ENCODE data around the gene ST3GAL5.

The ST3GAL5 gene

DNA sequence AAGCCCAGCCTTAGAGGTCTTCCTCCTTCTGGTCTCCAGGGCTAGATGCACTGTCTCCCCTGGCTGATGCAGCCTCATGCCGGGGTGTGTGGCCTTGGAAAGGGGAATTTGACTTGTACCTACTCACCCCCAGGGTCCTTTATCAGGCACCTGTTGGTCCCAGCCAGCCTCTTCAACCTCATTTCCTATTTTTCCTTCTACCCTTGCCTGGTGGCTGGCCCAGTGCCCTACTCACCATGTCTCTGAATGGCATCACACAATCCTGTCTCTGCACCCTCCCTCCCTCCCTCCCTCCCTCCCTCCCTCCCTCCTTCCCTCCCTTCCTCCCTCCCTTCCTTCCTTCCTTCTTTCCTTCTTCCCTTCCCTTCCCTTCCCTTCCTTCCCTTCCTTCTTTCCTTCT is 17.1 kb upstream of the ST3GAL5 start:
- Histone ChIP-seq H3K36me3 (no peaks in the 10 kb centered on the region), H3K9me3 (no peaks in the 10 kb centered on the region), H3K4me3 (ENCODE audit: low read depth, low read length) (no peak overlapping the region), H3K4me1 (no peaks in the 10 kb centered on the region), H3K27me3 (no peaks in the 10 kb centered on the region)
- TF ChIP-seq, protein P1, sequence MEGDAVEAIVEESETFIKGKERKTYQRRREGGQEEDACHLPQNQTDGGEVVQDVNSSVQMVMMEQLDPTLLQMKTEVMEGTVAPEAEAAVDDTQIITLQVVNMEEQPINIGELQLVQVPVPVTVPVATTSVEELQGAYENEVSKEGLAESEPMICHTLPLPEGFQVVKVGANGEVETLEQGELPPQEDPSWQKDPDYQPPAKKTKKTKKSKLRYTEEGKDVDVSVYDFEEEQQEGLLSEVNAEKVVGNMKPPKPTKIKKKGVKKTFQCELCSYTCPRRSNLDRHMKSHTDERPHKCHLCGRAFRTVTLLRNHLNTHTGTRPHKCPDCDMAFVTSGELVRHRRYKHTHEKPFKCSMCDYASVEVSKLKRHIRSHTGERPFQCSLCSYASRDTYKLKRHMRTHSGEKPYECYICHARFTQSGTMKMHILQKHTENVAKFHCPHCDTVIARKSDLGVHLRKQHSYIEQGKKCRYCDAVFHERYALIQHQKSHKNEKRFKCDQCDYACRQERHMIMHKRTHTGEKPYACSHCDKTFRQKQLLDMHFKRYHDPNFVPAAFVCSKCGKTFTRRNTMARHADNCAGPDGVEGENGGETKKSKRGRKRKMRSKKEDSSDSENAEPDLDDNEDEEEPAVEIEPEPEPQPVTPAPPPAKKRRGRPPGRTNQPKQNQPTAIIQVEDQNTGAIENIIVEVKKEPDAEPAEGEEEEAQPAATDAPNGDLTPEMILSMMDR (IDR thresholded peaks at IDR 0.05; ENCODE audit: low read depth, low read length), result no peak
- no peak for DNase-seq

DNA sequence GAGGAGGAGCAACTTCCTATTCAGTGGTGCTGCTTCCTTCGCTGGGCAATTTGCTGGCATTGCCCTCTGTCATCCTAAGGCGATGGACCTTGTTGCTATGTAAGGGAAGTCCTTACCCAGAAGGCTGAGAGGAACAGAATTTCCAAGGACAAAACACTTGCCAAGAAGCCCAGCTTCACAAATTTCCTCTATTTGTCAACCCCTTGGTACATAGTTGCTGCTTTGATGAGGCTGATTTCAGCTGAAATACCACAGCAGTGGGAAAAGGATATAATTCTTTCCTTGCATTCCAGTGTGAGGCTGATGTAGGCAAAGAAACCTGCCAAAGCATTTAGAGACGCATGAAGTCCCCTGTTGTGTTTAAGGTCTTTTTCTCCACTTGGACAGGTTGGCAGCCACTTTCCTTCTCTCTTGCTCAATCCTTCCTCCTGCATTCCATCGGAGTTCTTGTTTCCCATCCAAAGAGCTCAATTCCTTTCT is 16.4 kb upstream of the ST3GAL5 start:
- Histone ChIP-seq H3K36me3 (no peaks in the 10 kb centered on the region), H3K27me3 (no peaks in the 10 kb centered on the region), H3K4me1 (no peaks in the 10 kb centered on the region), H3K4me3 (ENCODE audit: low read depth, low read length) (no peak overlapping the region), H3K9me3 (no peaks in the 10 kb centered on the region)
- DNase-seq, result no peak
- TF ChIP-seq, protein P1 (IDR thresholded peaks at IDR 0.05; ENCODE audit: low read depth, low read length), result no peak

DNA sequence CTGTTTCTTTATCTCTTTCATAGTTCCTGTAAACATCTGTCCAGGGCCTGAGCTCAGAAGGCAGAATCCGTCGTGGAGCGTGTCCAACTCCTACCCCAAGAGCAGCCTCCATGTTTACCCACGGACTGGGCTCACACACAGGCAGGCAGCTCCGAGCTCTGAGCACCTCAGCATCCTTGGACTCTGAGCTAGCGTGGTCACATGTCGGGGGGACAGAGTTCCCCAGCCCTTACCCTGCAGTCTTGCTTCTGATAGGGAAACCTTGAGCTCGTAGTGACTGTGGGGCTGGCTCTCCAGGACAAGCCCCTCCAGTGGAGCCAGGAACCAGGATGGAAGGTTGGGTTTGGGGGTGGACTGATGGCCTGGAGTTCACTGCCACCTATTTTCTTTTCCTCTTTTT is 15.1 kb upstream of the ST3GAL5 start:
- no peaks in the 10 kb centered on the region for H3K27me3 ChIP-seq
- H3K36me3 ChIP-seq, result no peaks in the 10 kb centered on the region
- no peak for DNase-seq
- H3K4me1 ChIP-seq, result no peaks in the 10 kb centered on the region
- H3K4me3 ChIP-seq (ENCODE audit: low read depth, low read length), result no peak overlapping the region
- H3K9me3 ChIP-seq, result no peaks in the 10 kb centered on the region
- TF ChIP-seq, protein P1 (IDR thresholded peaks at IDR 0.05; ENCODE audit: low read depth, low read length), result no peak

DNA sequence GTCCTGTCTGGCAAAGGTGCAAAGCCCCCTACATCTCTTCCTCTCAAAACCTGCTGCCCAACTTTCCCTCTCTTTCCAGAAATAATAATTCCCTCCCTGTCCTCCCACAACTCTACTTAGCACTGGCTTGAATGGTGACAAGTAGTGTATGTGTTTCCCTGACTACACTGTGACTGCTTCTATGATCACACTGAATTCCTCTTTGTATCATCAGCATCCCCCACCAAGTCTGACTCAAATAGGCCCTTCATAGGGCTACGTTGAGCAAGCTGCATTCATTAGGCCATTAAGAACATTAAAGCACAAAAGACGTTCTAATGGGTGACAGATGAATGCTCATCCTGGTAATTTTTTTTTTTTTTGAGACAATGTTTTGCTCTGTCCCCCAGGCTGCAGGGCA is 13.7 kb upstream of the ST3GAL5 start:
- H3K27me3 ChIP-seq, result no peaks in the 10 kb centered on the region

DNA sequence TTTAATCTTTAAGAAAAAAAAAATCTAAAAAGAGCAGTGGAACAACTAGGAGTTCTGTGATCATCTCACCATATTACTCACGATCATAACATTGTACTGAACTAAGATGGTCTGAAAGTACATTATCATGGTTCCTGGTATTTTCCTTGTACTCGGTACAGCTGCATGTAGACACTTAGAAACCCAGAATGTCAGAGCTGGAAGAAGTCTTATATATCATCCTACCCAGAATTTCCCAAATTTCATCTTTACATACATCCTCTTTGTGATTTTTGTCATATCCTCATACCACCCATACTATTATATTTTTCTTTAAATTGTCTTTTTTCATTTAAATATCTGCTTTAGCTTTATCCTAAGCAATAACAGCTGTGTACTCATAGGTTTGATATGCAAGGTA is 12.4 kb upstream of the ST3GAL5 start:
- Histone ChIP-seq H3K9me3 (no peaks in the 10 kb centered on the region), H3K27me3 (no peaks in the 10 kb centered on the region), H3K36me3 (no peaks in the 10 kb centered on the region), H3K4me3 (ENCODE audit: low read depth, low read length) (no peak overlapping the region), H3K4me1 (no peaks in the 10 kb centered on the region)
- TF ChIP-seq, protein P1 (IDR thresholded peaks at IDR 0.05; ENCODE audit: low read depth, low read length), result no peak
- no peak for DNase-seq

More for the DNA sequence above, 13.7 kb upstream of the ST3GAL5 start:
- TF ChIP-seq, protein P1 (IDR thresholded peaks at IDR 0.05; ENCODE audit: low read depth, low read length), result no peak
- no peaks in the 10 kb centered on the region for H3K4me1 ChIP-seq
- no peak for DNase-seq
- H3K36me3 ChIP-seq, result no peaks in the 10 kb centered on the region
- H3K4me3 ChIP-seq (ENCODE audit: low read depth, low read length), result no peak overlapping the region
- no peaks in the 10 kb centered on the region for H3K9me3 ChIP-seq

DNA sequence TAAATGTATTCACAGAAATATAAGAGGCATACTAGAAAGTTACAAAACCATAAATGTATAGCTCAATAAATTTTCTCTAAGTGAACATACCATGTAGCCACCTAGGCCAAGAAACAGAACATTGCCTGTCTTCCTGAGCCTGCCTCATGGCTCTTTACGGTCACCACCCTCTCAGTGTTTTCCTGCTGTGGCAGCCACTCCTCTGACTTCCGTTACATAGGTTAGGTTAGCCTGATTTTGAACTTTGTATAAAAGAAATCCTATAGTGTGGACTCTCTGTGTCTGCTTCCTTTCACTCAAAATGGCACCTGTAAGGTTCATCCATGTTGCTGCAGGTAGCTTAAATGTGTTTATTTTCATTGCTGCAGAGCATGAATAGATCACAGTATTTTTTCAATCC is 11.6 kb upstream of the ST3GAL5 start:
- no peak for DNase-seq
- H3K36me3 ChIP-seq, result no peaks in the 10 kb centered on the region
- H3K4me1 ChIP-seq, result no peaks in the 10 kb centered on the region
- TF ChIP-seq, protein P1 (IDR thresholded peaks at IDR 0.05; ENCODE audit: low read depth, low read length), result no peak
- H3K27me3 ChIP-seq, result no peaks in the 10 kb centered on the region
- no peak overlapping the region for H3K4me3 ChIP-seq (ENCODE audit: low read depth, low read length)
- no peaks in the 10 kb centered on the region for H3K9me3 ChIP-seq

All from BE2C (cell line).